ENCODE data around the gene GRPEL2.

The GRPEL2 gene

GRCh38 chr5:149326611-149327010, 18.7 kb upstream of the GRPEL2 start:
- no peak overlapping the region for H3K9ac ChIP-seq (ENCODE audit: insufficient read length, low read depth)
- TF ChIP-seq ZNF274 (IDR thresholded peaks at IDR 0.05; ENCODE audit: low read depth, low read length) (no peak), SUZ12 (IDR thresholded peaks at IDR 0.05; ENCODE audit: extremely low read depth, insufficient read depth, insufficient read length) (no peak), YY1 (IDR thresholded peaks at IDR 0.05; ENCODE audit: insufficient read depth, insufficient read length) (no peak)
- H3K4me1 ChIP-seq (ENCODE audit: insufficient read depth, insufficient read length): no peaks in the 10 kb centered on the region
- DNase-seq (ENCODE audit: low read depth, low spot score): no peak
- no peaks in the 10 kb centered on the region for H3K9me3 ChIP-seq (ENCODE audit: insufficient read depth, low read length)
- no peaks in the 10 kb centered on the region for H3K27me3 ChIP-seq (ENCODE audit: insufficient read depth, insufficient read length)
- no peak overlapping the region for H3K4me3 ChIP-seq (ENCODE audit: insufficient read length, low read depth)
- H3K36me3 ChIP-seq (ENCODE audit: insufficient read depth, insufficient read length, low read length): no peaks in the 10 kb centered on the region

GRCh38 chr5:149328177-149328576, 17.1 kb upstream of the GRPEL2 start:
- Histone ChIP-seq H3K36me3 (ENCODE audit: insufficient read depth, insufficient read length, low read length) (no peaks in the 10 kb centered on the region), H3K27me3 (ENCODE audit: insufficient read depth, insufficient read length) (no peaks in the 10 kb centered on the region), H3K9ac (ENCODE audit: insufficient read length, low read depth) (no peak overlapping the region), H3K4me3 (ENCODE audit: insufficient read length, low read depth) (no peak overlapping the region), H3K4me1 (ENCODE audit: insufficient read depth, insufficient read length) (no peaks in the 10 kb centered on the region), H3K9me3 (ENCODE audit: insufficient read depth, low read length) (no peaks in the 10 kb centered on the region)
- TF ChIP-seq ZNF274 (IDR thresholded peaks at IDR 0.05; ENCODE audit: low read depth, low read length) (no peak), SUZ12 (IDR thresholded peaks at IDR 0.05; ENCODE audit: extremely low read depth, insufficient read depth, insufficient read length) (no peak), YY1 (IDR thresholded peaks at IDR 0.05; ENCODE audit: insufficient read depth, insufficient read length) (no peak)
- no peak for DNase-seq (ENCODE audit: low read depth, low spot score)

DNA sequence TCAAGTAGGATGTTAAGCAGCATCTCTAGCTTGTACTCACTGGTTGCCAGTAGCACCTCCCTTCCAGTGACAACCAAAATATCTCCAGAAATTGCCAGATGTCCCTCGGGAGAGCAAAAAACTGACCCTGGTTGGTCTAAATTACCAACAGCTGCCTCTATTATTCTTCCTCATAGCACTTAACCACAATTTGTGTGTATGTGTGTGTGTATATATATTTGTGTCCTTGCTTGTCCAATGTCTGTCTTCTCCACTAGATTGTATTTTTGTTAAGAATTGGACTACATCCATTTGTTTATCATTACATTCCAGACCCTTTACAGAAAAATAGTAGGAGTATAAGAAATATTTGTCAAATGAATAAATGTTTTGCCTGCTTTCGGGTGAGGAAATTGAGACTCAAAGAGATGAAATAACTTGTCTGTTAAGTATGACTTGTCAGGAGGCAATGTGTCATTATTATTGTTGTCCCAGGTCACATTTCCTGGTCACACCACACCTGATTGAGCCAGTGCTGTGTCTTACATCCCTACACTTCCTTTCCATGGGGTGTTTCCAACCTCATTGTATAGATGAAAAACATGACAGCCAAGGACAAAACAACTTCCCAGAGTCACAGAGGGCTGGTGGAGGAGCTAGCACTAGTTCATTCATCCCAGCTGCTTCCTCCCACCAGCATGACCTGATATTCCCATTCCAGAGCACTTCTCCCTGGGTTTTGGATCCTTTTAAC, 11.4 kb upstream of the GRPEL2 start:
- H3K9me3 ChIP-seq (ENCODE audit: insufficient read depth, low read length): no peaks in the 10 kb centered on the region
- no peak for DNase-seq (ENCODE audit: low read depth, low spot score)
- H3K4me3 ChIP-seq (ENCODE audit: insufficient read length, low read depth): no peak overlapping the region
- H3K27me3 ChIP-seq (ENCODE audit: insufficient read depth, insufficient read length): no peaks in the 10 kb centered on the region
- no peaks in the 10 kb centered on the region for H3K36me3 ChIP-seq (ENCODE audit: insufficient read depth, insufficient read length, low read length)
- no peak for TF ChIP-seq YY1 (IDR thresholded peaks at IDR 0.05; ENCODE audit: insufficient read depth, insufficient read length)
- no peaks in the 10 kb centered on the region for H3K4me1 ChIP-seq (ENCODE audit: insufficient read depth, insufficient read length)
- no peak overlapping the region for H3K9ac ChIP-seq (ENCODE audit: insufficient read length, low read depth)

DNA sequence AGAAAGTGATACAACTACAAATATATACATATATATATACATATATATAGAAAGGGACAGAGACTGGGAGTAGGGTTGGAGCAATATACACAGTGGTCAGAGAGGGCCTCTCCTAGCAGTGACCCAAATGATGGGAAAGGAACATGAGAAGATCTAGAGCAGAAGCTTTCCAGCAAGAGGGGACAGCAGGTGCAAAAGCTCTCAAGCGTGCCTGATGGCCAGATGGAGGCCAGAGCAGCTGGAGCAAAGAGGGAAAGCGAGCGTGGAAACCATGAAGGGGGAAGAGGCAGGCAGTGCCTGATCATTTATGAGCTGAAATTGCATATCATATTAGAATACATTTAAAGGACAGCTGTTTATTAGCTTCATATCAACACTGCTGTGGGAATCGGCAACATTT, 7.6 kb upstream of the GRPEL2 start:
- Histone ChIP-seq H3K27me3 (ENCODE audit: insufficient read depth, insufficient read length) (no peaks in the 10 kb centered on the region), H3K4me3 (ENCODE audit: insufficient read length, low read depth) (no peak overlapping the region), H3K9ac (ENCODE audit: insufficient read length, low read depth) (no peak overlapping the region), H3K4me1 (ENCODE audit: insufficient read depth, insufficient read length) (no peaks in the 10 kb centered on the region), H3K36me3 (ENCODE audit: insufficient read depth, insufficient read length, low read length) (no peaks in the 10 kb centered on the region), H3K9me3 (ENCODE audit: insufficient read depth, low read length) (no peaks in the 10 kb centered on the region)
- no peak for DNase-seq (ENCODE audit: low read depth, low spot score)
- TF ChIP-seq SUZ12 (IDR thresholded peaks at IDR 0.05; ENCODE audit: extremely low read depth, insufficient read depth, insufficient read length) (no peak), ZNF274 (IDR thresholded peaks at IDR 0.05; ENCODE audit: low read depth, low read length) (no peak), YY1 (IDR thresholded peaks at IDR 0.05; ENCODE audit: insufficient read depth, insufficient read length) (no peak)

- H3K27me3 ChIP-seq (ENCODE audit: insufficient read depth, insufficient read length): no peaks in the 10 kb centered on the region
- no peak overlapping the region for H3K9ac ChIP-seq (ENCODE audit: insufficient read length, low read depth)
- H3K9me3 ChIP-seq (ENCODE audit: insufficient read depth, low read length): no peaks in the 10 kb centered on the region
- H3K4me3 ChIP-seq (ENCODE audit: insufficient read length, low read depth): no peak overlapping the region
- no peak for TF ChIP-seq SUZ12 (IDR thresholded peaks at IDR 0.05; ENCODE audit: extremely low read depth, insufficient read depth, insufficient read length)
- no peak for TF ChIP-seq YY1 (IDR thresholded peaks at IDR 0.05; ENCODE audit: insufficient read depth, insufficient read length)
- no peak for TF ChIP-seq ZNF274 (IDR thresholded peaks at IDR 0.05; ENCODE audit: low read depth, low read length)
- no peak for DNase-seq (ENCODE audit: low read depth, low spot score)
- H3K36me3 ChIP-seq (ENCODE audit: insufficient read depth, insufficient read length, low read length): no peaks in the 10 kb centered on the region
- no peaks in the 10 kb centered on the region for H3K4me1 ChIP-seq (ENCODE audit: insufficient read depth, insufficient read length)
Measured at GRCh38 chr5:149338364-149338763, 6.9 kb upstream of the GRPEL2 start.

DNA sequence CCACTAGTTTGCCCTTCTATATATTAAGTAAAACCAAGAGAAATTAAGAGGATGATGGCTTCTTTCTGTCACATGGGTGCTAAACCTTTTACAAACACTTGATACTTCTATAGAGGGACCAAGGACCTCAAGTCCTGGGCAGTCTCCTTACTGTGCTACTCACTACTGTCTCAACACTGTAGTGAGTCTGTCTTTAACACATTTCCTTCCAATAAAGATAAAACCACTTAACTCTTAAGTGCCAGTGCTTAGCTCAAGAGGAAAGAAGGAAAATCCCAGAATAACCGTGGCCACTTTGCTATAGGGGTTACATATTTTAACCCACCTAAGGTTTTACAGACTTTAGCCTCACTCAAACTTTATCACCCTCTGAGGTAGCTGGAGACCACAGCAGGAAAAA, 4.4 kb upstream of the GRPEL2 start:
- no peak for DNase-seq (ENCODE audit: low read depth, low spot score)
- Histone ChIP-seq H3K36me3 (ENCODE audit: insufficient read depth, insufficient read length, low read length) (no peaks in the 10 kb centered on the region), H3K9me3 (ENCODE audit: insufficient read depth, low read length) (no peaks in the 10 kb centered on the region), H3K9ac (ENCODE audit: insufficient read length, low read depth) (no peak overlapping the region), H3K4me3 (ENCODE audit: insufficient read length, low read depth) (no peak overlapping the region), H3K27me3 (ENCODE audit: insufficient read depth, insufficient read length) (no peaks in the 10 kb centered on the region), H3K4me1 (ENCODE audit: insufficient read depth, insufficient read length) (no peaks in the 10 kb centered on the region)
- TF ChIP-seq ZNF274 (IDR thresholded peaks at IDR 0.05; ENCODE audit: low read depth, low read length) (no peak), SUZ12 (IDR thresholded peaks at IDR 0.05; ENCODE audit: extremely low read depth, insufficient read depth, insufficient read length) (no peak), YY1 (IDR thresholded peaks at IDR 0.05; ENCODE audit: insufficient read depth, insufficient read length) (no peak)

DNA sequence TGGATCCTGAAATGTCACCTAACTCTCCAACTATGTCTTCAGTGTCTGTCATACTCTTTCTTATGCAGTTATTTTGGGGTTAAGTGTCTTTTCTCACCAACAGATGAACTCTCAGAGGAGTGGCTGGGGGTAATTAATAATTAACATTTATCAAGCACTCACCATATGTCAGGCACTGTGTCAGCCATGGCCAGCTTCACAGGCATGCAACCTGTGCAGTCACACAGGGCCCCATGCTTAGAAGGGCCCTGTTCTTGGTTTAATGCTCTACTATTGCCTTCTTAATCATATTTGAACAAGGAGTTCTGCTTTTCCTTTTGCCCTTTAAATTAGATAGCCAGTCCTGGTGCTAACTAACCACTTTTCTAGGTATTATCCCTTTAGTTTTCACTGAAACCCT, 3.4 kb upstream of the GRPEL2 start:
- Histone ChIP-seq H3K4me1 (ENCODE audit: insufficient read depth, insufficient read length) (no peaks in the 10 kb centered on the region), H3K9ac (ENCODE audit: insufficient read length, low read depth) (no peak overlapping the region), H3K36me3 (ENCODE audit: insufficient read depth, insufficient read length, low read length) (peaks cover under 1% of the 10 kb centered on the region), H3K4me3 (ENCODE audit: insufficient read length, low read depth) (no peak overlapping the region), H3K27me3 (ENCODE audit: insufficient read depth, insufficient read length) (no peaks in the 10 kb centered on the region), H3K9me3 (ENCODE audit: insufficient read depth, low read length) (no peaks in the 10 kb centered on the region)
- no peak for DNase-seq (ENCODE audit: low read depth, low spot score)
- TF ChIP-seq YY1 (IDR thresholded peaks at IDR 0.05; ENCODE audit: insufficient read depth, insufficient read length) (no peak), SUZ12 (IDR thresholded peaks at IDR 0.05; ENCODE audit: extremely low read depth, insufficient read depth, insufficient read length) (no peak), ZNF274 (IDR thresholded peaks at IDR 0.05; ENCODE audit: low read depth, low read length) (no peak)
